OCI-LY1 (cell line): ENCODE results near the gene PAX5.

Experiments used
- H2AFZ ChIP-seq: fragments of 200-600 bp; sonication (generic), shearing (Covaris generic); 2 replicates; pipeline ENCODE4 v1.6.0; 2014; ENCODE audit warnings: antibody characterized with exemption, mild to moderate bottlenecking, low read length
- H3F3A ChIP-seq: fragments of 200-600 bp; sonication (generic), shearing (Covaris generic); 2 replicates; pipeline ENCODE4 v1.6.0; 2014; ENCODE audit warnings: mild to moderate bottlenecking, antibody characterized with exemption, low read length, moderate library complexity; ENCODE audit not compliant: insufficient read depth
- H3K27ac ChIP-seq: fragments of 200-600 bp; sonication (generic); 2 replicates; pipeline ENCODE4 v1.5.1; 2014; ENCODE audit warnings: low read length, mixed run types, mild to moderate bottlenecking, low read depth; ENCODE audit not compliant: poor library complexity, severe bottlenecking
- H3K27me3 ChIP-seq: fragments of 200-600 bp; sonication (generic); 2 replicates; pipeline ENCODE4 v1.6.0; 2014; ENCODE audit warnings: antibody characterized with exemption, mild to moderate bottlenecking, low read length, moderate library complexity; ENCODE audit not compliant: insufficient read depth
- H3K36me3 ChIP-seq: fragments of 200-600 bp; sonication (generic); 2 replicates; pipeline ENCODE4 v1.6.1; 2014; ENCODE audit warnings: mild to moderate bottlenecking, antibody characterized with exemption, low read length, moderate library complexity, mixed read lengths; ENCODE audit not compliant: insufficient read depth
- H3K4me1 ChIP-seq: fragments of 200-600 bp; sonication (generic); 2 replicates; pipeline ENCODE4 v1.5.1; 2014; ENCODE audit warnings: mild to moderate bottlenecking, low read length, moderate library complexity; ENCODE audit not compliant: insufficient read depth, severe bottlenecking
- H3K4me2 ChIP-seq: fragments of 200-600 bp; sonication (generic), shearing (Covaris generic); 2 replicates; pipeline ENCODE4 v1.6.1; 2014; ENCODE audit warnings: low read length
- H3K4me3 ChIP-seq: fragments of 200-600 bp; sonication (generic); 2 replicates; pipeline ENCODE4 v1.5.1; 2014; ENCODE audit warnings: low read length, low read depth, mild to moderate bottlenecking, mixed read lengths; ENCODE audit not compliant: poor library complexity, severe bottlenecking
- H3K79me2 ChIP-seq: fragments of 200-600 bp; shearing (Covaris generic); 2 replicates; pipeline ENCODE4 v1.6.1; 2016; ENCODE audit warnings: mixed run types, low read length, mixed read lengths; ENCODE audit not compliant: insufficient read depth
- H3K9ac ChIP-seq: fragments of 200-600 bp; sonication (generic), shearing (Covaris generic); 2 replicates; pipeline ENCODE4 v1.6.1; 2014; ENCODE audit warnings: mild to moderate bottlenecking, low read length, mixed read lengths
- H3K9me2 ChIP-seq: fragments of 200-600 bp; sonication (generic), shearing (Covaris generic); 2 replicates; pipeline ENCODE4 v1.6.1; 2014; ENCODE audit warnings: low read depth, mild to moderate bottlenecking, low read length, mixed read lengths
- H3K9me3 ChIP-seq: fragments of 200-600 bp; shearing (Covaris generic); 2 replicates; pipeline ENCODE4 v1.6.1; 2014; ENCODE audit warnings: low read length, mixed read lengths
- H4K20me1 ChIP-seq: fragments of 200-600 bp; sonication (generic), shearing (Covaris generic); 2 replicates; pipeline ENCODE4 v1.6.0; 2016; ENCODE audit warnings: mild to moderate bottlenecking, low read length; ENCODE audit not compliant: insufficient read depth
- EZH2 ChIP-seq: fragments of 200-600 bp; sonication (generic), shearing (Covaris generic); IDR thresholded peaks from 2 replicates; pipeline ENCODE4 v1.8.0; 2017; ENCODE audit warnings: borderline replicate concordance, mixed run types, mild to moderate bottlenecking, antibody characterized with exemption, low read length, moderate library complexity, mixed read lengths
- TF ChIP-seq, protein P1 (sequence below): fragments of 200-600 bp; sonication (generic), shearing (Covaris generic); IDR thresholded peaks from 2 replicates; pipeline ENCODE4 v1.5.1; 2017; ENCODE audit warnings: mild to moderate bottlenecking, antibody characterized with exemption, low read length, moderate library complexity, mixed read lengths

PAX5 gene

GRCh38 chr9:36906492-36906891, 127.6 kb downstream of the PAX5 start:
- Histone ChIP-seq H3K79me2 (no peaks in the 10 kb centered on the region), H3K9me3 (no peaks in the 10 kb centered on the region), H3K9me2 (no peaks in the 10 kb centered on the region), H3K36me3 (peaks cover 62% of the 10 kb centered on the region; the same call in 1 of the 2 replicates), H3F3A (no peaks in the 10 kb centered on the region), H3K27ac (no peak overlapping the region), H4K20me1 (no peaks in the 10 kb centered on the region), H2AFZ (no peak overlapping the region), H3K9ac (no peak overlapping the region), H3K4me1 (no peaks in the 10 kb centered on the region), H3K27me3 (no peaks in the 10 kb centered on the region), H3K4me2 (no peak overlapping the region), H3K4me3 (no peak overlapping the region)
- no peak for TF ChIP-seq EZH2
- TF ChIP-seq, protein P1, sequence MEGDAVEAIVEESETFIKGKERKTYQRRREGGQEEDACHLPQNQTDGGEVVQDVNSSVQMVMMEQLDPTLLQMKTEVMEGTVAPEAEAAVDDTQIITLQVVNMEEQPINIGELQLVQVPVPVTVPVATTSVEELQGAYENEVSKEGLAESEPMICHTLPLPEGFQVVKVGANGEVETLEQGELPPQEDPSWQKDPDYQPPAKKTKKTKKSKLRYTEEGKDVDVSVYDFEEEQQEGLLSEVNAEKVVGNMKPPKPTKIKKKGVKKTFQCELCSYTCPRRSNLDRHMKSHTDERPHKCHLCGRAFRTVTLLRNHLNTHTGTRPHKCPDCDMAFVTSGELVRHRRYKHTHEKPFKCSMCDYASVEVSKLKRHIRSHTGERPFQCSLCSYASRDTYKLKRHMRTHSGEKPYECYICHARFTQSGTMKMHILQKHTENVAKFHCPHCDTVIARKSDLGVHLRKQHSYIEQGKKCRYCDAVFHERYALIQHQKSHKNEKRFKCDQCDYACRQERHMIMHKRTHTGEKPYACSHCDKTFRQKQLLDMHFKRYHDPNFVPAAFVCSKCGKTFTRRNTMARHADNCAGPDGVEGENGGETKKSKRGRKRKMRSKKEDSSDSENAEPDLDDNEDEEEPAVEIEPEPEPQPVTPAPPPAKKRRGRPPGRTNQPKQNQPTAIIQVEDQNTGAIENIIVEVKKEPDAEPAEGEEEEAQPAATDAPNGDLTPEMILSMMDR: no peak

DNA sequence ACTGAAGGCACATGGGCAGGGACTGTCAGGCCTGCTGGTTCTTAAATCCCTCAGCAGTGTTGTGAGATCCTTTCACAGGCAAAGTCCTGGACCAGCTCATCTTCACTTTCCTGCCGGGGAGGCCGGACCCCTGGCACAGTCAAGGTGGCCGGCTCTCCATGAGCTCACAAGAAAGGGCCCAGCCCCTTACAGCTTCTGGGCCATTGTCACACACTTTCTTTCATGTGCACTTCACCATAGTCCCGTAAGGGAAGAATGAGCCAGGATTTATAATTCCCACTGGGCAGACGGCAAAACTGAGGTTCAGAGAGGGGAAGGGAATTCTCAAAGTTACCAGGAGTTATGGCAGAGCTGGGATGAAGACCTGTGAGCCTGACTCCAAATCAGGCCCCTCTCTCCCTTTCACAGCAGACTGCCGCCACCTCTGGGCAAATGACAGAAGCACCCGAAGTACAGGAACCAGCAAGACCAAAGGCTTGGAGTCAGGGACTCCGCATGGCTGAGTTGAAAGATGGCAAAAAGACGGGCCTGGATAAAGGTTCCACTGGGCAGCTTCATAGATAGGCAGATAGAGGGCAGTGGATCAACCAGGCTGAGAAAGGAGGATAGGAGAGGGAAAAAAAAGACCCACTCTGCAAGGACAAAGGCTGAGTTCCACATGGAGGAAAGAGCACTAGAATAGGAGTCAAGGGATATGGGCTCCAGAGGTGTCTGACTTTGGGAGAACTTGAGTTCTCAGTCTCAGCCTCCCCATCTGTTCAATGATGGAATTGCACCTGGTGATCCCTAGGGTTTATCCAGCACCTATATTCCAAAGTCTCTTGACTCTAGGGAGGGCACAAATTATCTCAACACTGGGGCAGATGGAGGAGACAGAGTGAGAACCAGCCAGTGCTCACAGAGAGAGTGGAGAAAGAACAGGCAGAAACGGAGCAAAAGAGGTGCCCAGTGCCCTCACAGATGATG, 128.7 kb downstream of the PAX5 start:
- H4K20me1 ChIP-seq: no peaks in the 10 kb centered on the region
- no peaks in the 10 kb centered on the region for H3K79me2 ChIP-seq
- no peak overlapping the region for H2AFZ ChIP-seq
- H3K4me1 ChIP-seq: no peaks in the 10 kb centered on the region
- no peak overlapping the region for H3K9ac ChIP-seq
- H3F3A ChIP-seq: no peaks in the 10 kb centered on the region
- H3K9me2 ChIP-seq: no peaks in the 10 kb centered on the region
- no peak overlapping the region for H3K27ac ChIP-seq
- H3K4me2 ChIP-seq: no peak overlapping the region
- no peaks in the 10 kb centered on the region for H3K27me3 ChIP-seq
- no peak overlapping the region for H3K4me3 ChIP-seq
- H3K9me3 ChIP-seq: no peaks in the 10 kb centered on the region
- peaks cover 68% of the 10 kb centered on the region; the same call in 1 of the 2 replicates for H3K36me3 ChIP-seq
- TF ChIP-seq, protein P1: no peak
- TF ChIP-seq EZH2: no peak

GRCh38 chr9:36903541-36904435, 130.3 kb downstream of the PAX5 start:
- TF ChIP-seq, protein P1: no peak
- no peak for TF ChIP-seq EZH2
- no peak overlapping the region for H3K4me2 ChIP-seq
- no peaks in the 10 kb centered on the region for H3F3A ChIP-seq
- no peaks in the 10 kb centered on the region for H3K79me2 ChIP-seq
- no peaks in the 10 kb centered on the region for H3K9me2 ChIP-seq
- no peak overlapping the region for H3K9ac ChIP-seq
- no peaks in the 10 kb centered on the region for H3K9me3 ChIP-seq
- no peaks in the 10 kb centered on the region for H4K20me1 ChIP-seq
- no peaks in the 10 kb centered on the region for H3K27me3 ChIP-seq
- peak overlapping the region; percentile 18 for H3K27ac ChIP-seq
- H3K4me3 ChIP-seq: no peak overlapping the region
- H3K4me1 ChIP-seq: no peaks in the 10 kb centered on the region
- peaks cover 75% of the 10 kb centered on the region; the same call in 1 of the 2 replicates for H3K36me3 ChIP-seq
- H2AFZ ChIP-seq: no peak overlapping the region
